ENCODE results near the gene GLRX5.

Gene GLRX5

DNA sequence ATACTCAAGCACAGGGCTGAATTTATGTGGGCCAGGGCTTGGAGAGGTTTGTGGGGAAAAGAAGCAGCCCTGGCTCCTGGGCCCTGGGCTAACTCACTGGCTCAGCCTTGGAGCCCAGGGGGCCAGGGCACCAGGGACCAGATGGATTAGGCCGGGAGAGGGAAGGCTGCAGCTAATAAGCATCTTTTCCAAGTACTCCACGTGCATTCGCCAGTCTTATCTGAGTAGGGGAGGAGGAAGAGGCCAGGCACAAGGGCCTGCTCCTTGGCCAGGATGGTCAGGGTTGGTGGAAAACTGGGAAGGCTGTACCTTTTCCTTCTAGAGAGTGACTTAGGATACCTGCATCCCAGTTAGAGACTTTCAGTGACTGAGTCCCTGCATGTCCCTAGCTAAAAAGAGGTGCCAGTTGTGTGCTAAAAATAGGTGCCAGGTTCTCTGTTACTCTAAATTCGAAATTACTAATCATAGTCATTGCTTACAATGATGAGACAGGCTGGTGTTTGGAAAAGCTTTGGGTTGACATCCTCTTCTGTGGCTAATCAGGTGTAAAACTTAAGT, 1.3 kb downstream of the GLRX5 start:
- DNase-seq, result no peak

DNA sequence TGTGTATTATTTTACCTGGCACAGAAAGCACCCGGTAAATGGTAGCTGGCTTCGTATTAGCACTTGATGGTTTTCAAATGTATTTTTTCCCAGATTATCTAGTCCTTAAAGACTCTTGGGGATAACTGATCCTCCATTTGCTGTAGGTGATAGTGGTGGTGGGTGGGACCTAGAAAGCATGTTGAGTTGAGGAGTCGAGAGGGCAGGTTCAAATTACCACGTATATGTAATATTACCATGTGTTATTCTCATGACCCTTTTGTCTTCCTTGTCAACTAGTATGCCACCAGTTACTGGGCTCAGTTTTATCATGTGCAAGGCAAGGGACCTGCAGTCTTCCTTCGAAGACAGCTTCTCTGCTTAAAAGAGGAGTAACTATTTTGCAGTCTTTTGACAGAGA, 1.8 kb downstream of the GLRX5 start:
- DNase-seq, result no peak

DNA sequence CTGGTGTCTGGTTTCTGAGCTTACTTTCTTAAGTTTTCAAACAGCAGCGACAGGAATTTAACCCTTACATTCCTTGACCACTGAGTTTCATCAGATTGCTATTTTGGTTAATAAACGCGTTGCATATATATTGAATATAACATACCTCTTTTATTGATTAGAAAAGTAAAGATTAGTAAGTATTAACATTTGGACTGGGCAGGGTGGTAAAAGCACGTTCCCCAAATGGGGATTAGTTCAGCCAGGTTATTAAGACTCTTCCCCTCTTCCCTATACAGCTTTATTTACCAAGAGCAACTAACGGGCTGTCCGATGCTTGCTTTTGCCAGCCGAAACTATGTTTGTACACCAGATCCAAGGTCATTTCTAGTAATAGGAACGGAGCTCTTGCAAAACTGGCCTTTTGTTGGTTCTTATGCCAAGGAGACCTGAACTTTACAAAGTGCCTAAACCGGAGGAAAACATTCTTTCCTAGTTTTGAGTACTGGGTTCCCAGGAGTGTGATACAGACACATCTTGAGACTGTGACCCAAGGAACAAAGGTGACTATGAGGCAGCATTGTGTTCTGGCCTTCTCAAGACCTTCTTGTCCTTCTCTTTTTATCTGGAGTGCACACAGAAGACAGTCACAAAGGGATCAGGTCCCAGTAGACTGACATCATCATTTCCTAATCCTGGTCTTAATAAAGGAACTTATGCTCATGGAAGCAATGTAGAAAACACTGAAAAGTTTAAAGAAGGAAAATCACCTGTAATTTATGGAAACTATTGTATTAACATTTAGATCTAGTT, 2.6 kb downstream of the GLRX5 start:
- no peak for DNase-seq

DNA sequence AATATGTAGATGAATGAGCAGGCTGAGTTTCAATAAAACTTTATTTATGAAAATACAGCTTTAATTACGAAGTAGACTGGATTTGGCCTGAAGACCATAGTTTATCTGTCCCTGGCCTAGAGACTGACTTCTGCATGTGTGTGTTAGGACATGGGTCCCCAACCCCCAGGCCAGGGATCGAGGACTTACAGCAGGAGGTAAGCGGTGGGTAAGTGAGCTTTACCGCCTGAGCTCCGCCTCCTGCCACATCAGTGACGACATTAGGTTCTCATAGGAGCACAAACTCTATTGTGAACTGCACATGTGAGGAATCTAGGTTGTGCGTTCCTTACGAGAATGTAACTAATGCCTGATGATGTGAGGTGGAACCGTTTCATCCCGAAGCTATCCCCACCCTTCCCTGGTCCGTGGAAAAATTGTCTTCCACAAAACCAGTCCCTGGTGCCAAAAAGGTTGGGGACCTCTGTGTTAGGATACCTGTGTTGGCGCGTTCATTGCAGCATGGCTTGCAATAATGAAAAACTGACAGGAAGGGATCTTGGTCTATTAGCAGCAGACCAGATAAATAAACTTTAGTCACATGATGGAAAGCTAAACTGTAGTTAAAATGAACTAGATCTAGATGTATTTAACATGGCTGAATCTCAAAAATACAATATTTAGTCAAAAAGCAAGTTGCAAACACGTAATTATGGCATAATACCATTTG, 4.1 kb downstream of the GLRX5 start:
- DNase-seq, result no peak

DNA sequence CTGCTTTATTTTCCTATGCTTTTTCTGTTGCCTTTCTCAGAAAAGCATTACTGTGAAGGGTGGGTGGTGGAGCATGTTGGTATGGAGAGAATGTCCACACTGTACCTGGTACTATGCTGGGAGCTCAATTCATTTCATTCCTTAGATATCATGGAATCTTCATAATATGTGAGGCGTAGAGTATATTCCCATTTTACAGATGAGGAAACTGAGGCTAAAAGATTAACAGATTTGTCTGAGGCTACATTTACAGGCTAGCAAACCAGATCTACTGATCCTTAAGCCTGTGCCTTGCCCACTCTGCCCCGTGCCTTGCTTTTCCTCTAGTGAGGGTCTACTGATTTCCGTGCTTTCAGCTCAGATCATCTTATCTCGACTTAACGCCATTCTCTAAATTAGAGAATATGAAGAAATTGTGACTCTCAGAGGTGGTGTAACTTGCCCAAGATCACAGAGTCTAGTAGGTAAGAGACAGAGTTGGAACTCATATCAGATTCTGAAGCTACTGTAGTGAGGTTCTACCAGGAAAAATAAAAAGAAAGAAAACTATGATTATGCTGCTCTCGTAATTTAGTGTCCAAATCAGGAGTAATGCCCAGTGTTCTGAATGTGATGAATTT, 5.5 kb downstream of the GLRX5 start:
- DNase-seq, result no peak

DNA sequence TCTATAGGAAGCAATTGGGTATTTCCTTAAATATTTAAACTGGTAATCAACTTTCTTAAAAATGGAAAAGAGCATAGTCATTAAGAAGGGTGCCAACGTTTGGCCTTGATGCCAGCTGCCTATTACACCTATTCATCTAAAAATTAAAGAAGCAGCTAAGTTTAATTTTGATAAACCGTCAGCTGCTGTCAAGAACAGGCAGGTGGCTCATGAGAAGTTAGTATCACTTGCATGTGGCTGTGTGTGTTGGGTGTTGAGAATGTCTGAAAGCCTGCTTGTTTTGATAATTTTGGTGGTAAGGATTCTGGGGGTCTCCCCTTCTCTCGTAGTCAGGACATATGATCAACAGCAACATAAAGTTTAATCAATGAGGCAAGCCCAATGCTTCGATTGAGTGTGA, 6.5 kb downstream of the GLRX5 start:
- DNase-seq, result no peak

DNA sequence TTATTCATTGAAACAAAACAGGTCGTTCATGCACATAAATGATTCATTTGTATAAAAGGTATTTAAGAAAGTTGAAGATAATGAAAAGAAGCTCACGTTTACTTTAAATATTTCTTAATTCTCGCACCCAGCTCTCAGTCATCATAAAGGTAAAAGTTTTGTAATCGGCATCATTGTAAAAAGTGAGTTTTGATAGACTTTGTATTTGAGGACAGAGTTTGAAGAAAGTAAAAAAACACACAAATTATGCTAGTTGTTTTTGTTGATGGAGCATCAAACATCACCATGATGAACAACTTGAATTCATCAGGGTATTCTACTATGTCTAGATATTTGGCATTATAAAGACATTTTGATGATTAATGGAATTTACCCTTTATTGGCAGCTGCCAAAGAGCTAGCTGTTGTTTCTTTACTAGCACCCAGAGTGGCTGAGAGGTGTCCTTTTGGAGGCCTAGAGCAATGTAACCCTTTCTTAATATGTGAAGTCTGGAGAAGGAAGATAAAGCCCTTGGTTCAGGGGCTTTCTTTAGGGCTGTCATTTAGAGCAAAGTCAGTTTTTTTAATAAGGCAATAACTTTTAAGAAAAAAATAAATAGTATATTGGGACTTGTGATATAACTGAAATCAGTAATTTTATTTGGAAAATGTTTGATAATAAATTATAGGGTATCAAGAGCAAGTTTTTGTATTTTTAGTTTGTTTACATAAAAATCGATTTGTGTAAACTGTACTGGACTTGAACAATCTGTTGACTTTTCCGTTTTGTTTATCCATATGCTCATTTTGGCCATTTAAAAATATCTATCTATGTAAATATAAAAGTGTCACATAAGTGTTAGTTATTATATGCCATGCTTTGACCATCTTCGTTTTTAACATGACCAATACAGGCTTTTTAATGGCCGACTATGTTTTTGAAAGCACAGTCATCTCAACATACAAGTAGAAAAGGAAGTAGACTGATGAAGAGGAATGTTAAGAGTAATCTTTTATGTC, 7.4 kb downstream of the GLRX5 start:
- no peak for DNase-seq

DNA sequence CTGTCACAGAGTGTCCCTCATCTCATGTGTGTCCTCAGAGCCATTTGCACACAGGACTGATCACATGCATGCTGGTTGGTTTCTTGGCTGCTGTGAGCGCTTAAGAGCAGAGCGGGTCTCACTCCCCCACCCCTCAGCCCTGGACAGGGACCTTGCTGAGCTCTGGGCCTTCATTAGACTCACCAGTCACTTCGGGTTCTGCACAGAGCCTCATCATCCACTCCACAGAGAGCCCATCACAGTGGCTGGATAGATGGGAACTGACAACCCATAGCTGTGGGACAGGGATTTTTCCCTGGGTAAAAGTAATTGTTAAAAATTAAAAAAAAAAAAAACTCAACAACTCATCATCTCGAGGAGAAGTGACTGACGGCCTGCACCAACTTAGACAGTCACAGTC, 8.2 kb downstream of the GLRX5 start:
- no peak for DNase-seq

DNA sequence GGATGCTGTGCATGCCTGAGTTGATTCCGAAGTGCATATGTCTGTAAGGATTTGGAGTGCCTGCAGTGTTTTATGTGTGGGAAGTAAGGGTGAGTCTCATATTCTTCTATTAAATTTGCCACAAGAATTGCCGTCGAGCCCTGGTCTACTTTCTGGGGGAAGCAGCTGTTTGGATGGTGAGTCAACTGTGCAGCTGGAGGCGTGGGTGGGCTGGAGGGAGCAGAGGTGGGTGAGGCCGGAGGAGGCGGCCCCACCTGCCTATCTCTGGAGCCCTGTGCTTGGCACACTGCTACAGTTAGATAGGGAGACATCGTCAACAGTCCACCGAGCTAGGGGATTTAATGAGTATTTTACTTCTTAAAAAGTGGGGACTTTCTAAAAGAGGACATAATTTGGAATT, 9.7 kb downstream of the GLRX5 start:
- no peak for DNase-seq

DNA sequence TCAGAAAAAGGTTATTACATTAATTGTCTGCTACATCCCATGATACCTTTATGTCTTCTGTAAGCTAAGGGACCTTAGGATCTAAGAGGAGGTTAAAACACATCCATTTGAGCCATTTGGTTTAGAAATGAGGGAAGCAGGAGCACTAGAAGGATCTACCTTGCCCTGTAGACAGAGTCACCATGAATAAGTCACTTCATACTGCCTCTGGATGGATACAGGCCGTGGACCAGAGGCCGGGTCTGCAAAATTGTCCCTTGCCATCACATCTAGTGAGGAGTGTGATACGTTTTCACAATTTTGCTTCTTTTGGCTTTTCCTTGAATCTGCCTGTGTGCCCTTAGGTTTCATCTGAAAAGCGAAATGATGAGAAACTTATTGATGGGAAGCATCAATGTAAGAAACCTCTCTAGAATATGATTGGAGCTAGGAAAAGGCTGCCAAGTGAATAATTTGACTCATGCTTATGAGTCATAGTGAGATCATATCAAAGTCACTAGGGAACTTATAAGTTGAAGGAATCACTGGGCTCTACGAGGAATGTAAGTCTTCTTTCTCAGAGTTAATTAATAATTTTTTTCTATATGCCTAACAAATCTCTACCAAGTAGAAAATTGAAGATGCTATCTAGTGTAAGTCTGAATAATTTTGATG, 10.8 kb downstream of the GLRX5 start:
- DNase-seq, result no peak

DNA sequence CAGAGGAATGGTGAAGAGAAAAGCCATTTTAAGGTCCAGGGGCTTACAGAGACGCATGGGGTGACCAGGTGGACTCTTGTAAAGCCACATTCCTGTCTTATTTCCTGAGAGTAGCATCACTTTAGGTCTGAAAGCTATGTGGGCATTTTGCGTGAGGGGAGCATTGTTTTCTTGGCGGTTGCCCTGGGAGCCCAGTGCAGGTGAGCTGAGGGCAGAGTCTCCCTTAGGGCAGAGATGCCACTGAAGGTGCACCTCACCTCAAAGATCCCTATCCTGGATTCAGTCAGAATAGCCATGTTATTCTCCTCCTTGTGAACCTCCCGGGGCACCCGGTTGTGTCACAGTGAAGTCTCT, 12.4 kb downstream of the GLRX5 start:
- DNase-seq, result no peak

DNA sequence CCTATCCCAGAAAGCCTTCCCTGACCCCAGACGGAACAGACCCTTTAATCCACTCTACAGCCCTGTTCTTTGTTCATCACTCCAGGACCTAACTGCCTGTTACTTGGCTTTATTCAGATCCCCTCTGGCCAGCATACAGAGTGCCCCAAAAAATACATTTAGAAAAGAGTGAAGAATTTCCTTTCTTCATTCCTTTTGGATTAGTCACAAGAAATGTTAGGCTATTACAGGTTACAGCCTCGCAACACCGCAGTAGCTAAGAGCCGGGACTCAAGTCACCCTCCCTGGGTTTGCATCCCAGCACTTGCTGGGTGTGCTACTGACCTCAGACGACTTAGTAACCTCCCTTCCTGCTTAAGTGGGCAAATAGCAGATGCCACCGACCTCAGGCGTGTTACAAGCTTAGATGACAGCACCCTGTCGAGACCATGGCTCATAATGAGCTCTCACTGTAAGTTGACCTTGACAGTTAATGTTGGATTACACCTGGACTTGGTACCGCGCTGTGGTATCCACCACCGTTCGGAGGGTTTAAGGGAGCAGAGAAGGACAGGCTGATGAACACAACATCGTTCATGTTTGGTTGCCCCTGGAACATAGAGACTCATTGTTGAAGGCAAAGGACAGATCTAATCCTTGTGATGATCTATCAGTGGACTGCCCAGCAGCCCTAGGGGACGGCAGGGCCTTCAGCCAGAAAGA, 12.9 kb downstream of the GLRX5 start:
- no peak for DNase-seq

DNA sequence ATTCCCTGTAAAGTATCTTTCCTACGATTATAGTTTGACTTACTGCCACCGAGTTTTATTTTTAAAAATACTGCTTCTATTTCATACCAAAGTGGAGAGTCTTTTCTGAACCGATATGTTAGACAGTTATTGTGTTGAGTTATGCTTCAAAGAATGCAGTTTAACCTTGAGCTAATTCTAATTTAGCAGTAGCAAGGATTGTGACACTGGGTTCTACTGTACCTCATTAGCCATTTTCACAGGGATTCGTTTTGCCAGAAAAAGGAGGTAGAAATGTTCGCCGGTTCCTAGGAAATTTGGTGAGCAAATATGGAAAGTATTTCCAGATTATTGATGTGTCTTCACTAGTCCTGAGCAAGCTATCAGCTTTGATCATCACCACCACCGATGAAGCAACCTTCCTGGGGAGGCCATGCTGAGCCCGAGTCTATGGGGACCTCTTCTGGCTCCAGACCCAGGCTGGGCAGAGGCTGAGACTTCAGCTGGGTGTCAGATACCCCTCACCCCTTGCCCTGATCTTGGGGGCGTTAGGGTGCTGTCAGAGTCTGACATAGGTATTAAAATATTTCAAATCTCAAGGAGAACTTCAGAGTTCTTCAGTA, 13.6 kb downstream of the GLRX5 start:
- no peak for DNase-seq

DNA sequence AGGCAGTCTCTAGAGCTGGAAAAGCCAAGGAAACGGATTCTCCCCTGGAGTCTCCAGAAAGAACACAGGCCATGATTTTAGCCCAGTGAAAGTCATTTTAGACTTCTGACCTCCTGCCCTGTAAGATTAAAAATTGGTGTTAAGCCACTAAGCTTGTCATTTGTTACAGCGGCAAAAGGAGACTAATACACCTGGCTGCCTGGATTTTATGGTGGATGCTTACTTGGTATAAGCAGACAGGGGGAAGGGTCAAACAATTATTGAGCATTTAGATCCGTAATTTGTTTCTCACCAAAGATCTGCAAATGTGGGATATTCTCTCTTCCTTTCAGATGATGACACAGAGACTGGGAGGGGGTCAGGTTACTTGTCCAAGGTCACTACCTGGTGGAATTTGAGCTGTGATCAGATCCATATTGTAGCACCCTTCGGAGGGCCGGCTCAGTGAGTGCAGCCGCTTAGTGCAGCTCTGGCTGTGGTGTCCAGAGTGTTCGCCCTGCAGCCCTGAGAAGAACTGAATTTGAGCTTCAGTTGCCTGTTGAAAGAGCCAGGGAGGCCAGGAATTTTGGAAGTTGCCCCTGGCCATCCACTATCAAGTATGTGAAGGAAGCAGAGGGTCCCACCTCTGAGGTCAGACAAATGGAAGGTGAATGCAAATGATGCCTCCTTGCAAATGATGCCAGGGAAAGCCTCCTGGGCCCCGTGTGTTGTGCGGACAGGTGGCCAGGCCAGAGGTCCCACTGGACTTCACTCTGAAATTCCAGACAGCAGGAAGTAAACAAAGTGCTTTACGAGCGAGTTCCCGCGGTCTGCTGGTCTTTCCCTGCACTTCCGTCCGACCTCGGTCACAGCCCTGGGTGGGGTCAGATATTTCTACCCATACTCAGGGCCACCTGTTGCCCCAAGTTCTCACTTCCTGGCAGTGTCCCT, 15.1 kb downstream of the GLRX5 start:
- DNase-seq, result no peak

DNA sequence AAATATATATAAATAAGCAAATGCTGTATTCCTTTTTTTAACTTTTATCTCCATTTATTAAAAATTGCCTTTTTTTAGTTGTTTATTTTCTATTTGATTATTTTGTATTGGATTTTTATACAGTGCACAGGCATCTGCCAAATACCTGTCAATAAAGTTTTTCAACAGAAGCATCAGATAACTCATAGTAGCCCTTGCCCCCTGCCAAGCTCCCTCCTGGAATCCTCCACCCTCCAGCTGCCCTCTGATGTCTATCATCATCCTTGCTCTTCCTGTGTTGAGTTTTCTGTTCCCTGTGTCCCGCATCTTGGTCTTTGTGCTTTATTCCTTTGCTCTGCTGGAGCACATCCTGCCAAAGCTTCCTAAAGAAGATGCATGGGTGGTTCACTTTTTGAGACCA, 16.6 kb downstream of the GLRX5 start:
- no peak for DNase-seq

DNA sequence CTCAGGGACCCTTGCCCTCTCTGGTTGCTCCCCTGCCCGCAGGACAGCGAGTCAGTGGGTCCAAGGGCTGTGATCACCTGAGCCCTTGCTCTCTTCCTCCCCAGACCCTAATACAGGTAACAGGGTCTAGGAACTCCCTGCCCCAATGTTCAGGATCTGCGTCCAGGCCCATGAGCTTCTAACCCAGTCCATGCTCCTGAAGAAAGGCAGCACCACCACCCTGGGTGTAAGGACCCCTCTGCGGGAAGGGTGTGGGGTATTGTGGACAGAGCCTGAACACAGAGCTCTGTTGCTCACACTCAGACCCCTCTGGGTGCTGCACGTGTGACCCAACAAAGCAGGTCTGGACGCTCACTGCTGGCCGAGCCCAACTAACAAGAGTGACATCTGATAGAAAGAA, 18.3 kb downstream of the GLRX5 start:
- DNase-seq, result no peak

DNA sequence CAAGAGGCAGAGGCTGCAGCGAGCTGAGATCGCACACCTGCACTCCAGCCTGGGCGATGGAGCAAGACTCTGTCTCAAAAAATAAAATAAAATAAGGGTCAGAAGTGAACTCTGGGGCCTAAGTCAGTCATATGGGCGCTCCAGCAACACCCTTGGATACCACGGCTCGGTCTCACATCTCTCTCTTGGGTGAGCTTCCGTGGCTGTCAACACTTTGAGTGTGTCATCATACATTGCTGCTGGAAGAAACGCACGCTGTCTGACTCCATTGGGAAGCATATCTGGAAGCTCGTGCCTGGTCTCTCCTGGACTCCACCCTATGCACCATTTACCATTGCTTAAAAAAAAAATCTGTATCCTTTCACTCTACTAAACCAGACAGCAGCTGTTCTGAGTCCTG, 20.2 kb downstream of the GLRX5 start:
- no peak for DNase-seq

DNA sequence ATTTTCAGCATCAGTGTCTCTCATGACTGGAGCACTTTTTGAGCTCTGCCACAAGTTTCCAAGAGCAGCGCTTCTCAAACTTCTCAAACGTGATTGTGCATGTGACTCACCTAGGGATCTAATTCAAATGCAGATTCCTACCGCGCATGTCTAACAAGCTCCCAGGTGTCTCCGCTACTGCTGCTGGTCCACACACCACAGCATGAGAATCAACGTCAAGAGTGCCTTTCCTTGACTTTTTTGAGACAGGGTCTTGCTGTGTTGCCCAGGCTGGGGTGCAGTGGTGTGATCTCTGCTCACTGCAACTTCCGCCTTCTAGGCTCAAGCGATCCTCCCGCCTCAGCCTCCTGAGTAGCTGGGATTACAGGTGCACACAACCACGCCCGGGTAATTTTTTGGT, 22.4 kb downstream of the GLRX5 start:
- DNase-seq, result no peak

DNA sequence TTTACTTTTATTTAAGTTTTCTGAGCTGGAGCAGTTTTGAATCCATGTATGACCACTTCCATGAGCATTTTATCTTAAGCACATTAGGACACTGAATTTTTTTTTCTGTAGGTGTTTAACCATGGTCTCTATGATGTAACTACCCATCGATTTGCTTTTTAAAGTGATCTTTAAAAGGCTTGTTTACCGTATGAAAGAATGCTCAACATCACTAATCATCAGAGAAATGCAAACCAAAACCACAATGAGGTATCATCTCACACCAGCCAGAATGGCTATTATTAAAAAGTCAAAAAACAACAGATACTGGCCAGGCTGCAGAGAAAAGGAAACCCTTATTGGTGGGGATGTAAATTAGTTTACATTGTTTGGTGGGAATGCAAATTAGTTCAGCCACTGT, 23.0 kb downstream of the GLRX5 start:
- DNase-seq, result no peak

DNA sequence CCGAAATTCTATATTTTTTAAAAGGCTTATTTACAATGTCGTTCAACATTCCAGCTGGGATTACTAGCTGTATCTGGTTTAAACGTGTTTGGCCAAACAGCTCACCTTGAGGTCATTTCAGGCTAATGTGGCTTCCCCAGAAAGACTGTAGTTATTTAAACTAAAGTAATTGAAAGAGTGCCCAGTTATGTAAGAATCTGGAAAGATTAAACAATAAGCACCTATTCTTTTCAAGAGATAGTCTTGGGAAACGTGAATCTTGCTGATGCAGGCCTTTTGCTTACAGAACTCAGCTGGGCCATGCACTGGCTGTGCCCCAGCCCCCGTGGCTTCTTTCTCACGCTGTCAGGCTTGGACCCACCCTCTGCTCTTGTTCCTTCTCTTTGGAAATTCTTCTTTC, 24.4 kb downstream of the GLRX5 start:
- no peak for DNase-seq
